Skeletal muscle tissue (tissue), 4 donors: ENCODE measurements around the gene COL20A1. TPM values are rescaled to one million over a fixed set of nuclear protein-coding genes. Genes with fewer than 3 reads are reported as not detected.

ENCODE experiments used
- H3K27ac ChIP-seq: one replicate; pipeline ENCODE4 v1.7.0; 2013; ENCODE audit warnings: mild to moderate bottlenecking, low read depth, low read length, inconsistent platforms
- H3K27me3 ChIP-seq, 3 donors: one replicate each; pipeline ENCODE4 v1.7.0; 2013; ENCODE audit warnings: low read length in 3 of 3; ENCODE audit not compliant: control insufficient read depth in 3 of 3, insufficient read depth in 3 of 3
- H3K36me3 ChIP-seq, 3 donors: one replicate each; pipeline ENCODE4 v1.7.0; 2013; ENCODE audit warnings: low read length in 3 of 3; ENCODE audit not compliant: control insufficient read depth in 3 of 3, insufficient read depth in 3 of 3
- H3K4me1 ChIP-seq, 3 donors: one replicate each; pipeline ENCODE4 v1.7.0; 2013; ENCODE audit warnings: low read length in 3 of 3, mild to moderate bottlenecking in 3 of 3; ENCODE audit not compliant: control insufficient read depth in 3 of 3, insufficient read depth in 3 of 3
- H3K4me3 ChIP-seq, 3 donors: one replicate each; pipeline ENCODE4 v1.7.0; 2013; ENCODE audit warnings: low read length in 3 of 3
- H3K9ac ChIP-seq, 3 donors: one replicate each; pipeline ENCODE4 v1.7.0; 2013; ENCODE audit warnings: low read length in 3 of 3, mild to moderate bottlenecking in 3 of 3, moderate library complexity in 2 of 3, low read depth in 1 of 3
- H3K9me3 ChIP-seq, 3 donors: one replicate each; pipeline ENCODE4 v1.7.0; 2013; ENCODE audit warnings: low read length in 3 of 3; ENCODE audit not compliant: control insufficient read depth in 3 of 3
- total RNA-seq: library from RNA; depleted of rRNA; stranded (reverse); fragments of >200 nt; gene quantifications from one replicate; pipeline ENCODE4 v1.2.3, GENCODE V29; 2014
- donor health status: Osteomylitis.

Gene COL20A1
- total RNA-seq, 1 donor from 2014 or later: 2.6 TPM

DNA sequence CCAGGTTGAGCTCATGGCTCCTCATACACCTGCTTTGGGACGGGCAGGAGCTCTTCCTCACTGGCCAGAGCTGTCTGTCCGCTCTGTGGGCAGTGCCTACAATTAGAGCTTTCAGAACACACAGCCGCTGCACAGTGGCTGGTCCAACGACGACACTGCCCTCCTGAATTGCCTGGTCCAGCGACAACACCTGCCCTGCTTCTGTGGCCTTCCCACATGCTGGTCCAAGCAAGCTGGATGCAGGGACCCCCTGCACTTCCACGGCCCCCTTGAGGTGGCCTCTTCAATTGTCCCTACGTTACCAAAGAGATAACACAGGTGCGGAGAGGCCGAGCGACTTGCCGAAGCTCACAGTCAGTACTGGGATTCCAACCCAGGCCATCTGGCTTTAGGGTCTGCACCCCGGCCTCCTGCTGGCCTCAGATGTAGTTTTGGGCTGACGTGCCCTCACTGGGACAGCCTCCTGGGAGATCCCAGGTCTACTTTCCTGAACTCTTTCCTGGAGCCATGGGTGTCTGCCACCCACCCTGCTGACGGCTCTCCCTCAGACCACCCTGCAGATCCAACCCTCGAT, 69.5 kb downstream of the COL20A1 start:
- no peaks in the 10 kb centered on the region for H3K9me3 ChIP-seq
- no peak overlapping the region for H3K27ac ChIP-seq
- H3K27me3 ChIP-seq: peaks cover 42 to 66% (median 62%) of the 10 kb centered on the region in 3 donors
- H3K4me3 ChIP-seq: no peak overlapping the region
- no peaks in the 10 kb centered on the region for H3K36me3 ChIP-seq
- H3K9ac ChIP-seq: no peak overlapping the region
- no peaks in the 10 kb centered on the region for H3K4me1 ChIP-seq

DNA sequence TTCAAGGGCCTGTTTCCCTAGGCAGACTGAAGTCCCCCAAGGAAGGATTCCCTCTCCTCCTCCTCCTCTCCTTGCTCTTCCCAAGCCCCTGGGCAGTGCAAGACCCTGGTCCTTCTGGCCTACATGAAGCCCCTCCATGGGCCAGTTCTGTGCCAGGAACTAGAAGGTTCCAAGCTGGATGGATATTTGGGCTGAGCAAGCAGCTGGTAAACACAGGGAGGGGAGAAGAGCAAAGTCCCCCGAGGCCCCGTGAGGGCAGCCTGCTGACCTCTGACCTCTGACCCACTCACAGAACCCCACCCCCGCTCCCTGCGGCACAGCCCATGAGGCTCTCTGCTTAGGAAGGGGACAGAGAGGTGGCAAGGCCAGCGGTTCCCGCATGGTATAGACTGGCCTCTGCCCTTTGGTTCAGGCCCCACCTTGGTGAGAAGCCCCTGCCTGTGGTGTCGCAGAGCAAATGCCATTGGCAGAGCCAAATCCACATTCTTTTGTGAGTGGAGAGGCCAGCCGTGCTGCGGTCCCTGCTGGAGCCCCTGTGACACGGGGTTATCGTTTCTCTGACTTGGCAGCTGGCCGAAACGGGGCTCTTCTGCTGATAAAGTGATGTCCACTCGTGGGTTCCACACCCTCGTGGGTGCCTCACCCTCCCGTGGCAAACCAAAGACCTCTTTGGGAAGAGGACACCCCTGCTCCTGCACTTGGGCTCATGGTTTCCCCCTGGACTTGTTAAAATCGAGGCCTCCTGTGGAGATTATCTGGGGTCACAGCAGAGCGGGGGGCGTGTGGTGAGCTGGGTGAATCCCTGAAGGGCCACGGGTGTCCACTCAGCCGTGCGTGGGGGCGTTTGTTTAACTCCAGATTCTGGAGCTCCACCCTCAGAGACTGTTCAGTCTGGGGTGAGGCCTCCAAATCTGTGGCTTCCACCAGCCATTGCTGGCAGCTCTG, 70.3 kb downstream of the COL20A1 start:
- Histone ChIP-seq H3K9me3 (no peaks in the 10 kb centered on the region), H3K36me3 (no peaks in the 10 kb centered on the region), H3K27me3 (peaks cover 38 to 61% (median 58%) of the 10 kb centered on the region in 3 donors), H3K9ac (no peak overlapping the region), H3K4me3 (no peak overlapping the region), H3K4me1 (no peaks in the 10 kb centered on the region), H3K27ac (no peak overlapping the region)

- Histone ChIP-seq H3K36me3 (no peaks in the 10 kb centered on the region), H3K27ac (no peak overlapping the region), H3K4me3 (no peak overlapping the region), H3K9me3 (no peaks in the 10 kb centered on the region), H3K27me3 (peaks cover 37 to 55% (median 52%) of the 10 kb centered on the region in 3 donors), H3K9ac (no peak overlapping the region), H3K4me1 (no peaks in the 10 kb centered on the region)
Measured at GRCh38 chr20:63363981-63364561, 71.1 kb downstream of the COL20A1 start.

DNA sequence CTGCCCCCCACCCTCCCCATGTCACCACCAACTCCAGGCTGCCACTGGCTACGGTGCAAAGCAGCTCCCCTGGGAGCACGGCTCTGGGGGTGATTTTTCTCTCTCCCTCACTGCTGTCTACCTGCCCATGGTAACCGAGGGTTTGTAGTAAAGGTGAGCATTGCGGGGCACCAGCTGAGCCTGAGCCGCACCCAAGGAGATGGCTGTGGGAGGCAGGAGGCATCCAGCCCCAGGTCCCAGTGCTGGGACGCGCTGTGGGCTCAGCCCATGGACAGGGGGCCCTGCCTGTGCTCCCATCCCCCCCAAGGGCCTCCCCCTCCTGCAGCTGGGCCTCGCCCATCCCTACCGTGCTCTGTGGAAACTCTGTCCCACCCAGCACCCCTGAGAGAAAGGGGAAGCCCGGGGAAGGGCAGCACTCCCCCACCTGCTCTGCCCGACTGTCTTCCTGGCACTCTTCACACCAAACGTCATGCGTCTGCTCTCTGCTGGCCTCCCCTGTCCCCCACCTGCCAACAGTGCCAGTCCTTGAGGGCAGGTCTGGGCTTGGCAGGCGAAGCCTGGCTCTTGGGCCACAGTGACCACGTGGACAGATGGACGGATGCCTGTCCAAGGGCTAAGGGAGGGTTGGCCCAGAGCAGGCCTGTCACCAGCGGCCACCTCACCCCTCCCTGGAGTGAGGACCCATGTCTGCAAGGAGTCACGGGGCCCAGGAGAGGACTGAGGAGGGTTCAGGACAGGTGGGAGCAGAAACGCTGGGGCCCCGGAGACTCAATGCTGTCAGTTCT, 72.0 kb downstream of the COL20A1 start:
- Histone ChIP-seq H3K36me3 (no peaks in the 10 kb centered on the region), H3K4me3 (no peak overlapping the region), H3K9ac (no peak overlapping the region), H3K27ac (no peak overlapping the region), H3K9me3 (no peaks in the 10 kb centered on the region), H3K4me1 (no peaks in the 10 kb centered on the region), H3K27me3 (peaks cover 31 to 46% (median 43%) of the 10 kb centered on the region in 3 donors)

DNA sequence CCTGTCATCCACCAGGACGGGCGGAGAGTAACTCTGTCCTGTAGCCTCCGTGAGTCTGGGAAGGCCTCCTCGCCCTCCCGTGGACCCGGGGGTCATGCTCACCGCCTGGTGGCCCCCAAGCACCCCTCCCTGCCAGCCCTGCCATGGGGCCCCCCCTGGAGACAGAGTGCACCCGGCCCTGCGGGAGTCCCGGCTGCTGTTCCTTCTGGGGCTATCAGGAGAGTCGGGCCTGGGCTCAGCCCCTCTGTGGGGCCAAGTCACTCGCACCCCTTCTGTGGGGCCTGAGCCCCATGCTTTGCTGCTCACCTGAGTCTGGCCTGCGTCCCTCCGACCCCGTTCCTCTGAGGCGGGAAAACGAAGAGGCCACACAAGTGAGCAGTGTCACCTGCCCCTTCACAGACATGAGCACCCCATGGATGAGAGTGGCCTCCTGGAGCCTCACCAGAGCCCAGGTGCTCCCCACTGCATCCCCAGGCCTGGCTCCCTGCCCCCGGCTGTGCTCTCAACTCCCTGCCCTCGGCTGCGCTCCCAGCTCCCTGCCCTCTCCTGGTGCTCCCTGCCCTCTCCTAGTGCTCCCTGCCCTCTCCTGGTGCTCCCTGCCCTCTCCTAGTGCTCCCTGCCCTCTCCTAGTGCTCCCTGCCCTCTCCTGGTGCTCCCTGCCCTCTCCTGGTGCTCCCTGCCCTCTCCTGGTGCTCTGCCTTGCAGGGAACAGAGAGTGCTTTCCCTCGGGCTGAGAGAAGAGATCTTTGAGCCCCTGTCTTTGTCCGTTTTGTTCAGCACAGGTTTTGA, 72.8 kb downstream of the COL20A1 start:
- peaks cover 23 to 40% (median 39%) of the 10 kb centered on the region in 3 donors for H3K27me3 ChIP-seq
- no peaks in the 10 kb centered on the region for H3K36me3 ChIP-seq
- H3K27ac ChIP-seq: no peak overlapping the region
- no peak overlapping the region for H3K4me3 ChIP-seq
- no peaks in the 10 kb centered on the region for H3K9me3 ChIP-seq
- no peak overlapping the region for H3K9ac ChIP-seq
- no peaks in the 10 kb centered on the region for H3K4me1 ChIP-seq

- Histone ChIP-seq H3K27me3 (peaks cover 26 to 48% (median 42%) of the 10 kb centered on the region in 3 donors), H3K4me3 (no peak overlapping the region), H3K36me3 (no peaks in the 10 kb centered on the region), H3K9ac (no peak overlapping the region), H3K9me3 (no peaks in the 10 kb centered on the region), H3K27ac (no peak overlapping the region), H3K4me1 (peaks cover 0 to 5% (median 4%) of the 10 kb centered on the region in 3 donors)
Measured at GRCh38 chr20:63366390-63367365, 73.7 kb downstream of the COL20A1 start.

GRCh38 chr20:63367446-63368055, 74.6 kb downstream of the COL20A1 start:
- Histone ChIP-seq H3K4me3 (no peak overlapping the region), H3K4me1 (peaks cover 0 to 5% (median 4%) of the 10 kb centered on the region in 3 donors), H3K36me3 (no peaks in the 10 kb centered on the region), H3K27me3 (peaks cover 21 to 48% (median 38%) of the 10 kb centered on the region in 3 donors), H3K27ac (no peak overlapping the region), H3K9ac (no peak overlapping the region), H3K9me3 (no peaks in the 10 kb centered on the region)

GRCh38 chr20:63368151-63368550, 75.2 kb downstream of the COL20A1 start:
- no peak overlapping the region for H3K9ac ChIP-seq
- H3K27ac ChIP-seq: no peak overlapping the region
- no peaks in the 10 kb centered on the region for H3K9me3 ChIP-seq
- no peak overlapping the region for H3K4me3 ChIP-seq
- H3K36me3 ChIP-seq: no peaks in the 10 kb centered on the region
- peaks cover 0 to 5% (median 4%) of the 10 kb centered on the region in 3 donors for H3K4me1 ChIP-seq
- H3K27me3 ChIP-seq: peaks cover 15 to 43% (median 35%) of the 10 kb centered on the region in 3 donors
